ENCODE data around the gene SLC37A1.

Gene SLC37A1

DNA sequence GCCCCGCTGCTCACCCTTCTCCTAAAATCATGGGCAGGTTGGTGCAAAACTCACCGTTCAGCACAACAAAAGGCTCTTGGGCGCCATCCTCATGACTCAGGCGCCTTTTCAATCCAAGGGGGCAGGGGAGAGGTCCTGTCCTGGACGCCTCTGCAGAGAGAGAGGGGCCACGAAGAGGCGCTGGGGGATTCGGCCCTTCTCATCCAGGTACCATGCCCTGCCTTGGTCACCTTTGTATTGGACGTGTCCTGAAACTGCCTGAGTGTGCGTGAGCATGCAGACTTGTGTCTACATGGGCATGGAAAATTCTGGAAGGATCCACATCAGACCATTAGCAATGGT lies 53.5 kb downstream of the SLC37A1 start:
- TF ChIP-seq, protein P1, sequence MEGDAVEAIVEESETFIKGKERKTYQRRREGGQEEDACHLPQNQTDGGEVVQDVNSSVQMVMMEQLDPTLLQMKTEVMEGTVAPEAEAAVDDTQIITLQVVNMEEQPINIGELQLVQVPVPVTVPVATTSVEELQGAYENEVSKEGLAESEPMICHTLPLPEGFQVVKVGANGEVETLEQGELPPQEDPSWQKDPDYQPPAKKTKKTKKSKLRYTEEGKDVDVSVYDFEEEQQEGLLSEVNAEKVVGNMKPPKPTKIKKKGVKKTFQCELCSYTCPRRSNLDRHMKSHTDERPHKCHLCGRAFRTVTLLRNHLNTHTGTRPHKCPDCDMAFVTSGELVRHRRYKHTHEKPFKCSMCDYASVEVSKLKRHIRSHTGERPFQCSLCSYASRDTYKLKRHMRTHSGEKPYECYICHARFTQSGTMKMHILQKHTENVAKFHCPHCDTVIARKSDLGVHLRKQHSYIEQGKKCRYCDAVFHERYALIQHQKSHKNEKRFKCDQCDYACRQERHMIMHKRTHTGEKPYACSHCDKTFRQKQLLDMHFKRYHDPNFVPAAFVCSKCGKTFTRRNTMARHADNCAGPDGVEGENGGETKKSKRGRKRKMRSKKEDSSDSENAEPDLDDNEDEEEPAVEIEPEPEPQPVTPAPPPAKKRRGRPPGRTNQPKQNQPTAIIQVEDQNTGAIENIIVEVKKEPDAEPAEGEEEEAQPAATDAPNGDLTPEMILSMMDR (IDR thresholded peaks at IDR 0.05; ENCODE audit: insufficient read depth, low read length), result no peak
- TF ChIP-seq GABPA (IDR thresholded peaks at IDR 0.05; ENCODE audit: low read depth) (no peak), POLR2AphosphoS5 (IDR thresholded peaks at IDR 0.05; ENCODE audit: low read depth) (no peak), SPI1 (IDR thresholded peaks at IDR 0.05; ENCODE audit: borderline replicate concordance, low read depth) (no peak)
- TF ChIP-seq, protein P2, sequence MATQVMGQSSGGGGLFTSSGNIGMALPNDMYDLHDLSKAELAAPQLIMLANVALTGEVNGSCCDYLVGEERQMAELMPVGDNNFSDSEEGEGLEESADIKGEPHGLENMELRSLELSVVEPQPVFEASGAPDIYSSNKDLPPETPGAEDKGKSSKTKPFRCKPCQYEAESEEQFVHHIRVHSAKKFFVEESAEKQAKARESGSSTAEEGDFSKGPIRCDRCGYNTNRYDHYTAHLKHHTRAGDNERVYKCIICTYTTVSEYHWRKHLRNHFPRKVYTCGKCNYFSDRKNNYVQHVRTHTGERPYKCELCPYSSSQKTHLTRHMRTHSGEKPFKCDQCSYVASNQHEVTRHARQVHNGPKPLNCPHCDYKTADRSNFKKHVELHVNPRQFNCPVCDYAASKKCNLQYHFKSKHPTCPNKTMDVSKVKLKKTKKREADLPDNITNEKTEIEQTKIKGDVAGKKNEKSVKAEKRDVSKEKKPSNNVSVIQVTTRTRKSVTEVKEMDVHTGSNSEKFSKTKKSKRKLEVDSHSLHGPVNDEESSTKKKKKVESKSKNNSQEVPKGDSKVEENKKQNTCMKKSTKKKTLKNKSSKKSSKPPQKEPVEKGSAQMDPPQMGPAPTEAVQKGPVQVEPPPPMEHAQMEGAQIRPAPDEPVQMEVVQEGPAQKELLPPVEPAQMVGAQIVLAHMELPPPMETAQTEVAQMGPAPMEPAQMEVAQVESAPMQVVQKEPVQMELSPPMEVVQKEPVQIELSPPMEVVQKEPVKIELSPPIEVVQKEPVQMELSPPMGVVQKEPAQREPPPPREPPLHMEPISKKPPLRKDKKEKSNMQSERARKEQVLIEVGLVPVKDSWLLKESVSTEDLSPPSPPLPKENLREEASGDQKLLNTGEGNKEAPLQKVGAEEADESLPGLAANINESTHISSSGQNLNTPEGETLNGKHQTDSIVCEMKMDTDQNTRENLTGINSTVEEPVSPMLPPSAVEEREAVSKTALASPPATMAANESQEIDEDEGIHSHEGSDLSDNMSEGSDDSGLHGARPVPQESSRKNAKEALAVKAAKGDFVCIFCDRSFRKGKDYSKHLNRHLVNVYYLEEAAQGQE (IDR thresholded peaks at IDR 0.05; ENCODE audit: insufficient replicate concordance, low read depth), result no peak
- Histone ChIP-seq H3K27ac (replicated peaks) (no peak overlapping the region), H3K4me3 (replicated peaks; ENCODE audit: insufficient read depth, low read length) (no peak overlapping the region), H3K27me3 (ENCODE audit: insufficient read depth, poor library complexity, severe bottlenecking) (no peaks in the 10 kb centered on the region)
- DNase-seq (ENCODE audit: low read depth in 1 of 2, low spot score in 1 of 2), result no peak

DNA sequence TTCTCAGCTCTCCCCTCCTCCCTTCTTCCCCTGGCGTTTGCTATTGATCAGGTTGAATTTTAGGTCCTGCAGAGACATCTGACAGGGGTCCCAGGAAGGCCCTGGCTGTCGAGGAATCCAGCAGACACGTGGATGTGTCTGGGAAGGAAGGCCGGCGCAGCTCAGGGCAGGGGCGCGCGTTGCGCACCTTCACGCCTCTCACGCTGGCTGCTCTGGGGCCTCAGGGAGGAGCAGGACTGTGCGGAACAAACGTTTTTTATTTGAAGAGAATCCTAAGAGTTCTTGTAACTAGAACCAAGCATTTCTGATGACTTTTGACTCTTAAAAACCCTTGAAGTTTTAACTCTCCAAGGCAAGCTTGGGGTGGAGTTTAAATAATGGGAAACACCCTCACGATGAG lies 54.2 kb downstream of the SLC37A1 start:
- TF ChIP-seq GABPA (IDR thresholded peaks at IDR 0.05; ENCODE audit: low read depth) (no peak), SPI1 (IDR thresholded peaks at IDR 0.05; ENCODE audit: borderline replicate concordance, low read depth) (no peak), POLR2AphosphoS5 (IDR thresholded peaks at IDR 0.05; ENCODE audit: low read depth) (no peak)
- TF ChIP-seq, protein P1 (IDR thresholded peaks at IDR 0.05; ENCODE audit: insufficient read depth, low read length), result no peak
- TF ChIP-seq, protein P2 (IDR thresholded peaks at IDR 0.05; ENCODE audit: insufficient replicate concordance, low read depth), result no peak
- no peak overlapping the region for H3K4me3 ChIP-seq (replicated peaks; ENCODE audit: insufficient read depth, low read length)
- no peak overlapping the region for H3K27ac ChIP-seq (replicated peaks)
- no peak for DNase-seq (ENCODE audit: low read depth in 1 of 2, low spot score in 1 of 2)
- H3K27me3 ChIP-seq (ENCODE audit: insufficient read depth, poor library complexity, severe bottlenecking), result no peaks in the 10 kb centered on the region

DNA sequence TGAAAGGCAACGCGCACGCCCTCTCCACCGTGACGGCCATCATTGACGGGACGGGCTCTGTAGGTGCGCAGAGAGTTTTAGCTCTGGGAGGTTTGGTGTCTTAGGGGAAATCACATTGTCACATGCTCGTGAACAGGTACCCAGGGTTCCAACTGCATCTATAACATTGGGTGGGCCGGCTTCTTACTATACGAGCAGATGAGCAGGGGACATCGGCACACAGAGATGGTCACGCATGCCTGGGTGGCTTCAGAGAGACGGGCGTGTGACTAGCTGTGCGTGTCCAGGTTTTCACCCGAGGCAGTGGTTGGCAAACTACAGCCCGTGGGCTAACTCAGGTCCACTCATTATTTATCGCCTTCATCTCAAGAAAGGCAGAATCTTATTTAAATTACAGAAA lies 54.7 kb downstream of the SLC37A1 start:
- Histone ChIP-seq H3K27ac (replicated peaks) (no peak overlapping the region), H3K27me3 (ENCODE audit: insufficient read depth, poor library complexity, severe bottlenecking) (no peaks in the 10 kb centered on the region), H3K4me3 (replicated peaks; ENCODE audit: insufficient read depth, low read length) (no peak overlapping the region)
- TF ChIP-seq POLR2AphosphoS5 (IDR thresholded peaks at IDR 0.05; ENCODE audit: low read depth) (no peak), GABPA (IDR thresholded peaks at IDR 0.05; ENCODE audit: low read depth) (no peak), SPI1 (IDR thresholded peaks at IDR 0.05; ENCODE audit: borderline replicate concordance, low read depth) (no peak)
- TF ChIP-seq, protein P1 (IDR thresholded peaks at IDR 0.05; ENCODE audit: insufficient read depth, low read length), result no peak
- TF ChIP-seq, protein P2 (IDR thresholded peaks at IDR 0.05; ENCODE audit: insufficient replicate concordance, low read depth), result no peak
- DNase-seq (ENCODE audit: low read depth in 1 of 2, low spot score in 1 of 2), result no peak
